ENCODE results near the gene DYNC1I2. TPM values are rescaled to one million over a fixed set of nuclear protein-coding genes. Genes with fewer than 3 reads are reported as not detected.

Gene DYNC1I2
- total RNA-seq, 1 experiment from 2014 or later = 58.5 TPM

GRCh38 chr2:171678619-171679018 is 8.7 kb upstream of the DYNC1I2 start:
- H3K27ac ChIP-seq (ENCODE audit: low read length) = no peak overlapping the region
- ATAC-seq (no peak), DNase-seq (no peak)
- no peaks in the 10 kb centered on the region for H3K4me1 ChIP-seq (ENCODE audit: insufficient read depth, low read length)
- ChIA-PET POLR2A (ENCODE audit: unreplicated experiment) (no interaction called here), CTCF (no interaction called here)
- no peak overlapping the region for H3K4me2 ChIP-seq (ENCODE audit: low read length)
- no peaks in the 10 kb centered on the region for H3K79me2 ChIP-seq (ENCODE audit: low read length)
- no peak overlapping the region for H3K9ac ChIP-seq (ENCODE audit: low read length)
- no peaks in the 10 kb centered on the region for H3F3A ChIP-seq (ENCODE audit: low read length, unreplicated experiment)
- H2AFZ ChIP-seq (ENCODE audit: low read length) = no peak overlapping the region
- no peaks in the 10 kb centered on the region for H3K9me2 ChIP-seq (replicated peaks; ENCODE audit: low read length)
- H3K4me3 ChIP-seq (ENCODE audit: low read length) = no peak overlapping the region
- no peaks in the 10 kb centered on the region for H3K9me3 ChIP-seq (ENCODE audit: low read length)
- peaks cover 18% of the 10 kb centered on the region; the same call in 1 of the 2 replicates for H3K27me3 ChIP-seq (ENCODE audit: low read length)
- TF ChIP-seq, protein P1, sequence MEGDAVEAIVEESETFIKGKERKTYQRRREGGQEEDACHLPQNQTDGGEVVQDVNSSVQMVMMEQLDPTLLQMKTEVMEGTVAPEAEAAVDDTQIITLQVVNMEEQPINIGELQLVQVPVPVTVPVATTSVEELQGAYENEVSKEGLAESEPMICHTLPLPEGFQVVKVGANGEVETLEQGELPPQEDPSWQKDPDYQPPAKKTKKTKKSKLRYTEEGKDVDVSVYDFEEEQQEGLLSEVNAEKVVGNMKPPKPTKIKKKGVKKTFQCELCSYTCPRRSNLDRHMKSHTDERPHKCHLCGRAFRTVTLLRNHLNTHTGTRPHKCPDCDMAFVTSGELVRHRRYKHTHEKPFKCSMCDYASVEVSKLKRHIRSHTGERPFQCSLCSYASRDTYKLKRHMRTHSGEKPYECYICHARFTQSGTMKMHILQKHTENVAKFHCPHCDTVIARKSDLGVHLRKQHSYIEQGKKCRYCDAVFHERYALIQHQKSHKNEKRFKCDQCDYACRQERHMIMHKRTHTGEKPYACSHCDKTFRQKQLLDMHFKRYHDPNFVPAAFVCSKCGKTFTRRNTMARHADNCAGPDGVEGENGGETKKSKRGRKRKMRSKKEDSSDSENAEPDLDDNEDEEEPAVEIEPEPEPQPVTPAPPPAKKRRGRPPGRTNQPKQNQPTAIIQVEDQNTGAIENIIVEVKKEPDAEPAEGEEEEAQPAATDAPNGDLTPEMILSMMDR (conservative IDR thresholded peaks at IDR 0.05; ENCODE audit: low read depth, low read length) = no peak
- no peak for TF ChIP-seq EZH2phosphoT487 (IDR thresholded peaks at IDR 0.05; ENCODE audit: borderline replicate concordance, low read length)
- TF ChIP-seq EZH2 (IDR thresholded peaks at IDR 0.05; ENCODE audit: low read length, unreplicated experiment) = no peak
- intact Hi-C loops (cut with micrococcal nuclease) = no loop called here
- no peaks in the 10 kb centered on the region for H4K20me1 ChIP-seq (ENCODE audit: low read length)
- no TSS peak for BruUV-seq (replicated peaks)
- H3K36me3 ChIP-seq (ENCODE audit: low read depth, low read length) = no peaks in the 10 kb centered on the region

GRCh38 chr2:171688129-171688465 is 828 bp downstream of the DYNC1I2 start:
- ChIA-PET CTCF (interaction anchor here (1.0 kb wide), 1 partner anchor 92 kb away, joined by 3 read pairs; no protein-coding TSS in a partner anchor), POLR2A (ENCODE audit: unreplicated experiment) (no interaction called here)
- H3K79me2 ChIP-seq (ENCODE audit: low read length) = peaks cover 55% of the 10 kb centered on the region
- no peaks in the 10 kb centered on the region for H3F3A ChIP-seq (ENCODE audit: low read length, unreplicated experiment)
- H3K27ac ChIP-seq (ENCODE audit: low read length) = peak overlapping the region; percentile 80
- intact Hi-C loops (cut with micrococcal nuclease) = no loop called here
- peak overlapping the region; percentile 95 for H3K4me2 ChIP-seq (ENCODE audit: low read length)
- H4K20me1 ChIP-seq (ENCODE audit: low read length) = peaks cover 16% of the 10 kb centered on the region
- H3K27me3 ChIP-seq (ENCODE audit: low read length) = peaks cover 4% of the 10 kb centered on the region; the same call in 1 of the 2 replicates
- H3K36me3 ChIP-seq (ENCODE audit: low read depth, low read length) = peaks cover 19% of the 10 kb centered on the region; the same call in 1 of the 2 replicates
- peak overlapping the region; percentile 94 for H2AFZ ChIP-seq (ENCODE audit: low read length)
- H3K9me3 ChIP-seq (ENCODE audit: low read length) = no peaks in the 10 kb centered on the region
- H3K9ac ChIP-seq (ENCODE audit: low read length) = peak overlapping the region; percentile 89
- H3K4me3 ChIP-seq (ENCODE audit: low read length) = peak overlapping the region; percentile 90
- DNase-seq (no peak), ATAC-seq (peak; percentile 3; the same call in 1 of the 2 replicates)
- TF ChIP-seq EZH2 (IDR thresholded peaks at IDR 0.05; ENCODE audit: low read length, unreplicated experiment) (no peak), EZH2phosphoT487 (IDR thresholded peaks at IDR 0.05; ENCODE audit: borderline replicate concordance, low read length) (no peak)
- TF ChIP-seq, protein P1 (conservative IDR thresholded peaks at IDR 0.05; ENCODE audit: low read depth, low read length) = no peak
- H3K9me2 ChIP-seq (replicated peaks; ENCODE audit: low read length) = no peaks in the 10 kb centered on the region
- BruUV-seq (replicated peaks) = no TSS peak
- peaks cover 11% of the 10 kb centered on the region for H3K4me1 ChIP-seq (ENCODE audit: insufficient read depth, low read length)

DNA sequence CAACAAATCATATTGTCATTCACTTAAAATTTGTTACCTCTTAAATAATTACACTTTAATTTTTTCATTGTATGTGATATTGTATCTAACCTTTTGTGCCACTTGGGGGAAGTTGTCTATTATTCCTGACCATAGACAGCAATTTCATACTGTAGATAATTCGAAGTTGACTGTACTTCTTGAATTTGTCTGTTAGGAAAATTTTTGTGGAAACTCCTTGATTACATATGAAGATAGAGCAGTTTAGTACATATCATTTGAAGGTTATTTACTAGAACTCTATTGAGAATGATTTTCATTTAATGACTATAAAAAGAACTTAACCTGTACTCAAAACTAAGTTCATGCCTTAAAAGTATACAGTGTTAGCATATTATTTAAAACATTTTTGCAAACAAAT is 5.1 kb downstream of the DYNC1I2 start:
- POLR2A ChIA-PET (ENCODE audit: unreplicated experiment) = interaction anchor here (0.7 kb wide), 1 partner anchor 114 kb away, joined by 13 read pairs; no protein-coding TSS in a partner anchor
- intact Hi-C loops (cut with micrococcal nuclease) = no loop called here

More for the DNA sequence above, 5.1 kb downstream of the DYNC1I2 start:
- no peak for DNase-seq
- Histone ChIP-seq H3K27me3 (ENCODE audit: low read length) (no peaks in the 10 kb centered on the region), H4K20me1 (ENCODE audit: low read length) (peaks cover 16% of the 10 kb centered on the region), H3K4me1 (ENCODE audit: insufficient read depth, low read length) (peaks cover 6% of the 10 kb centered on the region), H3K4me2 (ENCODE audit: low read length) (no peak overlapping the region), H3K9me3 (ENCODE audit: low read length) (no peaks in the 10 kb centered on the region), H3K9me2 (replicated peaks; ENCODE audit: low read length) (no peaks in the 10 kb centered on the region), H3F3A (ENCODE audit: low read length, unreplicated experiment) (no peaks in the 10 kb centered on the region), H3K36me3 (ENCODE audit: low read depth, low read length) (peaks cover 35% of the 10 kb centered on the region), H3K4me3 (ENCODE audit: low read length) (no peak overlapping the region), H3K79me2 (ENCODE audit: low read length) (peaks cover 63% of the 10 kb centered on the region), H3K9ac (ENCODE audit: low read length) (no peak overlapping the region), H2AFZ (ENCODE audit: low read length) (no peak overlapping the region), H3K27ac (ENCODE audit: low read length) (no peak overlapping the region)
- ATAC-seq = no peak
- TF ChIP-seq EZH2phosphoT487 (IDR thresholded peaks at IDR 0.05; ENCODE audit: borderline replicate concordance, low read length) (no peak), EZH2 (IDR thresholded peaks at IDR 0.05; ENCODE audit: low read length, unreplicated experiment) (no peak)
- TF ChIP-seq, protein P1 (conservative IDR thresholded peaks at IDR 0.05; ENCODE audit: low read depth, low read length) = no peak
- CTCF ChIA-PET = no interaction called here
- no TSS peak for BruUV-seq (replicated peaks)

Measured in PC-3 (cell line).